CD4-positive, alpha-beta memory T cell (primary cell): Measurements from ENCODE around the gene AARSD1. TPM values are rescaled to one million over a fixed set of nuclear protein-coding genes. Genes with fewer than 3 reads are reported as not detected.

Source experiments
- CTCF ChIA-PET: fragments of 350-600 bp; sonication (Branson Sonifier 250); formaldehyde crosslinking; loops from one replicate; lab custom pipeline; 2021; ENCODE audit warnings: inconsistent platforms; ENCODE audit not compliant: partially characterized antibody; lab: Charles Lee
- POLR2A ChIA-PET: fragments of 350-600 bp; sonication (Branson Sonifier 250); formaldehyde crosslinking; loops from one replicate; lab custom pipeline; 2021; ENCODE audit not compliant: partially characterized antibody; lab: Charles Lee
- DNase-seq, 5 donors: peaks; one replicate each; pipeline versions ENCODE4 v3.0.0 to v3.0.0-alpha.2; 2020 to 2022; ENCODE audit warnings: mixed read lengths in 1 of 5
- H3K27ac ChIP-seq: one replicate; pipeline ENCODE4 v1.7.0; 2013; ENCODE audit warnings: low read depth, low read length
- H3K27me3 ChIP-seq: 2 replicates; pipeline ENCODE4 v1.7.0; 2013; ENCODE audit warnings: mild to moderate bottlenecking, low read length, moderate library complexity; ENCODE audit not compliant: insufficient read depth
- H3K36me3 ChIP-seq: 2 replicates; pipeline ENCODE4 v1.7.0; 2013; ENCODE audit warnings: mild to moderate bottlenecking, low read length, moderate library complexity; ENCODE audit not compliant: insufficient read depth
- H3K4me1 ChIP-seq: 2 replicates; pipeline ENCODE4 v1.7.0; 2013; ENCODE audit warnings: mild to moderate bottlenecking, low read length, moderate library complexity; ENCODE audit not compliant: insufficient read depth
- H3K4me3 ChIP-seq, 2 donors: one replicate each; pipeline ENCODE4 v1.7.0; 2013; ENCODE audit warnings: low read length in 2 of 2, mild to moderate bottlenecking in 1 of 2
- H3K9me3 ChIP-seq, 2 donors: one replicate each; pipeline ENCODE4 v1.7.0; 2013; ENCODE audit warnings: low read length in 2 of 2, control low read depth in 1 of 2; ENCODE audit not compliant: control insufficient read depth in 1 of 2
- H3K27ac Mint-ChIP-seq, 7 donors: one replicate each; pipeline ENCODE4 v1.8.0; 2020 to 2021; ENCODE audit warnings: mixed read lengths in 7 of 7, mild to moderate bottlenecking in 6 of 7, inconsistent platforms in 3 of 7, moderate library complexity in 3 of 7
- H3K27me3 Mint-ChIP-seq, 2 donors: one replicate each; pipeline ENCODE4 v1.8.0; 2020 to 2021; ENCODE audit warnings: mixed read lengths in 2 of 2
- H3K36me3 Mint-ChIP-seq, 2 donors: one replicate each; pipeline ENCODE4 v1.8.0; 2020 to 2021; ENCODE audit warnings: mixed read lengths in 2 of 2, inconsistent platforms in 1 of 2, mild to moderate bottlenecking in 1 of 2
- H3K4me1 Mint-ChIP-seq, 4 donors: one replicate each; pipeline ENCODE4 v1.8.0; 2020 to 2021; ENCODE audit warnings: mixed read lengths in 4 of 4, mild to moderate bottlenecking in 1 of 4
- H3K4me3 Mint-ChIP-seq, 8 donors: one replicate each; pipeline ENCODE4 v1.8.0; 2020 to 2021; ENCODE audit warnings: mixed read lengths in 8 of 8, mild to moderate bottlenecking in 7 of 8, moderate library complexity in 6 of 8, inconsistent platforms in 3 of 8
- H3K9me3 Mint-ChIP-seq, 8 donors: one replicate each; pipeline ENCODE4 v1.8.0; 2020 to 2021; ENCODE audit warnings: mixed read lengths in 8 of 8, mild to moderate bottlenecking in 5 of 8, inconsistent platforms in 3 of 8, moderate library complexity in 1 of 8
- intact Hi-C: fragments of 100-400 bp; cut with micrococcal nuclease; formaldehyde crosslinking; loops from one replicate; pipeline ENCODE4 v1.15.1; 2023
- polyA plus RNA-seq, 2 donors: library from polyadenylated mRNA; unstranded; fragments of 300-500 nt; fragmentation: Illumina TruSeq; gene quantifications; one replicate each; pipeline ENCODE4 v1.2.3, GENCODE V29; 2021
- total RNA-seq, 2 experiments: library from RNA; stranded (reverse); gene quantifications; one replicate each; pipeline ENCODE4 v1.2.3, GENCODE V29; 2021

The AARSD1 gene
- total and polyA plus RNA-seq, 4 experiments from 2014 or later: 37.7 to 55.6 (median 47.8) TPM

DNA sequence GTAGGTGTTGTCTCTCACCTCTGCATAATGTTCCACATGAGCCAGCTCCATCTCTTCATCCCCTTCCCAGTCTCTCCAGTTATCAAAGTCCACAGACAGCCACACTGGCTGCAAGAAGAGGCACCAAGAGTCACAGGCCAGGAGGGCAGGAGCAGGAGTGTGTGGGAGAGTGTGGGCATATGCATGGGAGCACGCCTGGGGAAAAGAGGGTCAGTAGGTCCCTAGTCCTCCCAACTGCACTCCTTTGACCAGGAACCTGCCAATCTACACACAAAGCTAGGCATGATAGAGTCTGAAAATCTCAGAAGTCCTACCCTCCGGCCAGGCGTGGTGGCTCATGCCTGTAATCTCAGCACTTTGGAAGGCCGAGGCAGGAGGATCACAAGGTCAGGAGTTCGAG, 7.3 kb upstream of the AARSD1 start:
- intact Hi-C loops: no loop called here
- no peak for DNase-seq
- peaks cover 0 to 2% (median 0%) of the 10 kb centered on the region in 8 donors for H3K9me3 Mint-ChIP-seq
- no peaks in the 10 kb centered on the region for H3K36me3 ChIP-seq
- no peak overlapping the region for H3K4me3 ChIP-seq
- no peaks in the 10 kb centered on the region for H3K4me1 ChIP-seq
- no peaks in the 10 kb centered on the region for H3K9me3 ChIP-seq
- no peaks in the 10 kb centered on the region for H3K36me3 Mint-ChIP-seq
- H3K4me1 Mint-ChIP-seq: no peaks in the 10 kb centered on the region
- no peaks in the 10 kb centered on the region for H3K27me3 ChIP-seq
- H3K27me3 Mint-ChIP-seq: no peaks in the 10 kb centered on the region
- CTCF ChIA-PET: no interaction called here
- POLR2A ChIA-PET: no interaction called here
- H3K27ac Mint-ChIP-seq: peak overlapping the region in 1 of 7 donors; percentile 13
- H3K4me3 Mint-ChIP-seq: no peak overlapping the region
- no peak overlapping the region for H3K27ac ChIP-seq

DNA sequence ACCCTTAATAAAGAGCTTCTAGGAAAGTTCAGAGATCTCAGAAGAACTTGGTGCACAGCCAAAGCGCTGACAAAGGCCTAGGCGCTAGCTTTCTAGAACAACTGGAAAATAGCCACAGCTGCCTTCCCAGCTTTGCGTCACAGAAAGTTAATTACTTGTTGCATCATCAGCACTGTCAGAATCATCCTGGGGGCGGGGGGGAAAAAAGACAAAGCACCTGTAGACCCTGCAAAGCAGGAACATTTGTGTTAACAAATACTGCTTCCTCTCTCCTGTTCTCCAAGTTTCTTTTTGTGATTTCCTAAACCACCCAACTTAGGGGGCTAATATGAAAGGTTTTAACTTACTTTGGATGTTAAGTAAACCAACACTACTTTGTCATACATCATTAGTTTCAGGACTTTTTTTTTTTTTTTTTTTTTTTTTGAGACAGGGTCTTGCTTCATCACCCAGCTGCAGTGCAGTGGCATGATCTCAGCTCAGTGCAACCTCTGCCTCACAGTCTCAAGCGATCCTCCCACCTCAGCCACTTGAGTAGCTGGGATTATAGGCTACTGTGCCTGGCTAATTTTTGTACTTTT, 4.8 kb upstream of the AARSD1 start:
- no peaks in the 10 kb centered on the region for H3K27me3 Mint-ChIP-seq
- peaks cover 0 to 4% (median 0%) of the 10 kb centered on the region in 8 donors for H3K9me3 Mint-ChIP-seq
- no peak overlapping the region for H3K4me3 Mint-ChIP-seq

DNA sequence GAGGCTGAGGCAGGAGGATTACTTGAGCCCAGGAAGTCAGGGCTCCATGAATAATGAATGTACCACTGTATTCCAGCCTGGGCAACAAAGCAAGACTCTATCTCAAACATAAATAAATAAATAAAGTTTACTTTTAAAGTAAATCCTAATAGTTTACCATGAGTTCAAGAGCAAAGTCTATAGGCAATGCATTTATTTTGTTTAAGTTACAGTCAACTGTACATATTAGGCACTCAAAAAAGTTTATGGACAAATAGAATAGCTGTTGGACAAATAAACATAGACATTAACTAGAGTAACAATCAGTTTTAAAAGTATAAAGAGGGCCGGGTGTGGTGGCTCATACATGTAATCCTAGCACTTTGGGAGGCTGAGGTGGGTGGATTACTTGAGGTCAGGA, 3.7 kb upstream of the AARSD1 start:
- Mint-ChIP-seq H3K27ac (no peak overlapping the region), H3K4me3 (no peak overlapping the region), H3K27me3 (no peaks in the 10 kb centered on the region), H3K4me1 (peaks cover 9 to 16% (median 12%) of the 10 kb centered on the region in 4 donors), H3K36me3 (peaks cover 3 to 11% of the 10 kb centered on the region in 2 donors), H3K9me3 (peaks cover 0 to 4% (median 0%) of the 10 kb centered on the region in 8 donors)
- Histone ChIP-seq H3K9me3 (no peaks in the 10 kb centered on the region), H3K4me3 (no peak overlapping the region), H3K27me3 (no peaks in the 10 kb centered on the region), H3K36me3 (no peaks in the 10 kb centered on the region), H3K4me1 (peaks cover 10% of the 10 kb centered on the region), H3K27ac (no peak overlapping the region)
- ChIA-PET POLR2A (no interaction called here), CTCF (interaction anchor here (0.9 kb wide), 1 partner anchor 10 kb away, joined by 3 read pairs; no protein-coding TSS in a partner anchor)
- intact Hi-C loops: no loop called here
- DNase-seq: no peak

More for the DNA sequence above, 4.8 kb upstream of the AARSD1 start:
- intact Hi-C loops: no loop called here
- no peaks in the 10 kb centered on the region for H3K9me3 ChIP-seq
- H3K36me3 ChIP-seq: no peaks in the 10 kb centered on the region
- DNase-seq: no peak
- POLR2A ChIA-PET: no interaction called here
- H3K27me3 ChIP-seq: no peaks in the 10 kb centered on the region
- Mint-ChIP-seq H3K36me3 (peaks cover 0 to 5% of the 10 kb centered on the region in 2 donors), H3K27ac (no peak overlapping the region), H3K4me1 (peaks cover 5 to 6% (median 5%) of the 10 kb centered on the region in 4 donors)
- no peak overlapping the region for H3K4me3 ChIP-seq
- H3K27ac ChIP-seq: no peak overlapping the region
- H3K4me1 ChIP-seq: no peaks in the 10 kb centered on the region
- CTCF ChIA-PET: interaction anchor here (0.9 kb wide), 1 partner anchor 9 kb away, joined by 3 read pairs; no protein-coding TSS in a partner anchor

DNA sequence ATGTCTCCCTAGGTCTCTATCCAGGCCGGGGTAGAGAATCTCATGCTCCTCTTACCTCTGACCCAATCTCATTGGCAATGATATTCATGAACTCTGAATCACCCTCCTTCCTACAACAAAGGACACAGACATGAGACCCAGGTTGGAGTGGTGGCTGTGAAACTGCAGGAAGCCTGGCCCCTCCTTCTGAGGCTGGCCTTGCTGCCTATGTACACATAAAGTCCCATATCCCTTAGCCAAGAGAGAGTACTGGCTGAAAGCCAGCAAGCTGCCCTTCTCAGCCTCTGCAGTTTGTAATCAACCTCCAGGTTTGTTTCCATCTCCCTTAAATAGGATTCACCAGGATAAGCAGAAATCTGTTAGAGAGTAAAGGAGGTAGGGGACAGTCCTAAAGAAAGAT, 10.6 kb downstream of the AARSD1 start:
- ChIA-PET POLR2A (no interaction called here), CTCF (interaction anchor here (1.5 kb wide), 1 partner anchor 44 kb away, joined by 6 read pairs; the partner anchor contains the start of gene RPL27)
- Mint-ChIP-seq H3K4me3 (no peak overlapping the region), H3K27ac (peak overlapping the region in 1 of 7 donors; percentile 43), H3K36me3 (peaks cover 63 to 73% of the 10 kb centered on the region in 2 donors), H3K4me1 (peaks cover 0 to 3% (median under 1%) of the 10 kb centered on the region in 4 donors), H3K27me3 (no peaks in the 10 kb centered on the region), H3K9me3 (no peaks in the 10 kb centered on the region)
- Histone ChIP-seq H3K27me3 (no peaks in the 10 kb centered on the region), H3K4me1 (no peaks in the 10 kb centered on the region), H3K4me3 (no peak overlapping the region), H3K36me3 (peaks cover 48% of the 10 kb centered on the region), H3K27ac (no peak overlapping the region), H3K9me3 (no peaks in the 10 kb centered on the region)
- DNase-seq: no peak
- intact Hi-C loops: no loop called here

DNA sequence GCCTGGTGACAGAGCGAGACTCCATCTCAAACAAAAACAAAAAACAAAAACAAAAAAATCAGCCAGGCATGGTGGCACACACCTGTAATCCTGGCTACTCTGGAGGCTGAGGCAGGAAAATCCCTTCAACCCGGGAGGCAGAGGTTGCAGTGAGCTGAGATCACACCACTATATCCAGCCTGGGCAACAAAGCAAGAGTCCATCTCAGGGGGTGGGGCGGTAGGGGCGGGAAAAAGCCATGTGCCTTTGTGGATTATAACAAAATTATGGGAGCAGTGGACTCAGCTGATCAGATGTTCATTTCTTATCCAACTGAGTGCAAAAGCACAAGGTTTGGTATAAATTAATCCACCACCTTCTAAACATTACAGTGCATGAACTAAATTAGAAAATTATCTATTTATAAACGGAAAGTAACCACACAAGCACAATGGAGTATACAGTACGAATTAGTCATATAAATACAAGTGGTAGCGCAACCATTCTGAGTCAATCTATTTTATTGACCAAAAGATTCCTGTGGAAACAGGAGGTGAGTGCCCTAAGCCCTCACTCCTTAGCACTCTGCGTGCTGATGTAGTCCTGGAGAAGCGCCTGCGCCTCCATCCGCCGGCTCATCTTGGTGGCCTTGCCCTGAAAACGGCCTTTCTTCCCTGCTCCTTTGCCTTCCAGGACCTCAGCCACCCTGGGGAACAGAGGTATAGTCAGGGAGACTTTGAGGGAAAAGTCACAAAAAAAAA, 14.0 kb downstream of the AARSD1 start:
- Mint-ChIP-seq H3K4me3 (no peak overlapping the region), H3K9me3 (no peaks in the 10 kb centered on the region), H3K4me1 (no peaks in the 10 kb centered on the region), H3K27ac (no peak overlapping the region), H3K36me3 (peaks cover 47 to 56% of the 10 kb centered on the region in 2 donors), H3K27me3 (no peaks in the 10 kb centered on the region)
- CTCF ChIA-PET: interaction anchor here (1.0 kb wide), 1 partner anchor 107 kb away, joined by 3 read pairs; no protein-coding TSS in a partner anchor
- Histone ChIP-seq H3K27me3 (no peaks in the 10 kb centered on the region), H3K9me3 (no peaks in the 10 kb centered on the region), H3K27ac (no peak overlapping the region), H3K4me1 (no peaks in the 10 kb centered on the region), H3K4me3 (no peak overlapping the region), H3K36me3 (peaks cover 32% of the 10 kb centered on the region)
- POLR2A ChIA-PET: no interaction called here
- no peak for DNase-seq
- intact Hi-C loops: no loop called here

DNA sequence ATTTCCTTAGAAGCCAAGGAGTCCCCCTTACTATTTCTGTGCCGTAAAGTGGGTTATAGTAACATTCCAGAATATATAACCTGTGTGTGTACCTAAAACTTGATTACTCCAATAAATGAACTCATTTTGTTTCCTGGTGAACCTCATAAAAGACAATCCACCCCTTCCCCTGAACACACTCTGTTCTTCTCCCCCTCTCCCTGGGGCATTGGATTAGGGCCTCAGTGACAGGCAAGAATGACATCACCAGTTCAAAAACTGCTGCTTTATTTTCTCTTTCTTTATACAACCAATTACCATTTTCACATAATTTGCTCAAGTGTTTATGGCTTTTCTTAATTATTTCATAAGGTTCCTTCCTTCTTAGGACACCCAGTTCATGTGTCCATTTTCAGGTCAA, 17.4 kb downstream of the AARSD1 start:
- H3K27ac Mint-ChIP-seq: peak overlapping the region in 1 of 7 donors; percentile 61
- POLR2A ChIA-PET: no interaction called here
- no peak for DNase-seq

DNA sequence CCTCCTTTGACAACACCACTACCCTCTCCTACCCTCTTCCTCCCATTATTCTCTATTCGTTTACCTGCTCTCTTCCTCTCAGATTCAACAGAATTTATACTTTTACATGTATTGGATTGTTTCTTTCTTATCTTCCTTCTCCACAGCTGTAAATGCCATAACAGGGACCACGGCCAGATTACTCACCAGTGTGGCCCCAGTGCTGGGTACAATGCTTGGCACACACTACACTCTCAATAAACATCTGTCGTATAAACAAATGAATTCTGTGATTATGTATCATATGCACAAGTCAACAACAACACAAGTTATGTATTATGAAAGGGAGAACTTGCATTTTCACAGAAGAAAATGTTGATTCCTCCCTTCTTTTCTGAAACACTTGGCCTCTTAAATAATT, 20.0 kb downstream of the AARSD1 start:
- Mint-ChIP-seq H3K4me1 (no peaks in the 10 kb centered on the region), H3K27me3 (no peaks in the 10 kb centered on the region), H3K27ac (no peak overlapping the region), H3K4me3 (peak overlapping the region in 1 of 8 donors; percentile 66), H3K9me3 (no peaks in the 10 kb centered on the region), H3K36me3 (peaks cover 6 to 10% of the 10 kb centered on the region in 2 donors)
- Histone ChIP-seq H3K4me3 (no peak overlapping the region), H3K27me3 (no peaks in the 10 kb centered on the region), H3K27ac (no peak overlapping the region), H3K9me3 (no peaks in the 10 kb centered on the region), H3K36me3 (no peaks in the 10 kb centered on the region), H3K4me1 (no peaks in the 10 kb centered on the region)
- POLR2A ChIA-PET: no interaction called here
- intact Hi-C loops: no loop called here
- CTCF ChIA-PET: no interaction called here
- DNase-seq: no peak

More for the DNA sequence above, 17.4 kb downstream of the AARSD1 start:
- Mint-ChIP-seq H3K4me3 (no peak overlapping the region), H3K36me3 (peaks cover 28 to 29% of the 10 kb centered on the region in 2 donors), H3K27me3 (no peaks in the 10 kb centered on the region), H3K9me3 (no peaks in the 10 kb centered on the region), H3K4me1 (no peaks in the 10 kb centered on the region)
- Histone ChIP-seq H3K4me3 (no peak overlapping the region), H3K9me3 (no peaks in the 10 kb centered on the region), H3K36me3 (peaks cover 14% of the 10 kb centered on the region), H3K4me1 (no peaks in the 10 kb centered on the region), H3K27ac (no peak overlapping the region), H3K27me3 (no peaks in the 10 kb centered on the region)
- intact Hi-C loops: no loop called here
- CTCF ChIA-PET: no interaction called here
